ENCODE data around the gene SPARCL1.
A peak's percentile ranks its signal among the peaks of the same experiment; 100 is the strongest.
"Not testable (repeated sequence)": the region's sequence is repeated elsewhere in the genome, so short reads cannot be mapped to it uniquely, and the experiment has no call there.

SPARCL1 gene, protein sequence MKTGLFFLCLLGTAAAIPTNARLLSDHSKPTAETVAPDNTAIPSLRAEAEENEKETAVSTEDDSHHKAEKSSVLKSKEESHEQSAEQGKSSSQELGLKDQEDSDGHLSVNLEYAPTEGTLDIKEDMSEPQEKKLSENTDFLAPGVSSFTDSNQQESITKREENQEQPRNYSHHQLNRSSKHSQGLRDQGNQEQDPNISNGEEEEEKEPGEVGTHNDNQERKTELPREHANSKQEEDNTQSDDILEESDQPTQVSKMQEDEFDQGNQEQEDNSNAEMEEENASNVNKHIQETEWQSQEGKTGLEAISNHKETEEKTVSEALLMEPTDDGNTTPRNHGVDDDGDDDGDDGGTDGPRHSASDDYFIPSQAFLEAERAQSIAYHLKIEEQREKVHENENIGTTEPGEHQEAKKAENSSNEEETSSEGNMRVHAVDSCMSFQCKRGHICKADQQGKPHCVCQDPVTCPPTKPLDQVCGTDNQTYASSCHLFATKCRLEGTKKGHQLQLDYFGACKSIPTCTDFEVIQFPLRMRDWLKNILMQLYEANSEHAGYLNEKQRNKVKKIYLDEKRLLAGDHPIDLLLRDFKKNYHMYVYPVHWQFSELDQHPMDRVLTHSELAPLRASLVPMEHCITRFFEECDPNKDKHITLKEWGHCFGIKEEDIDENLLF

DNA sequence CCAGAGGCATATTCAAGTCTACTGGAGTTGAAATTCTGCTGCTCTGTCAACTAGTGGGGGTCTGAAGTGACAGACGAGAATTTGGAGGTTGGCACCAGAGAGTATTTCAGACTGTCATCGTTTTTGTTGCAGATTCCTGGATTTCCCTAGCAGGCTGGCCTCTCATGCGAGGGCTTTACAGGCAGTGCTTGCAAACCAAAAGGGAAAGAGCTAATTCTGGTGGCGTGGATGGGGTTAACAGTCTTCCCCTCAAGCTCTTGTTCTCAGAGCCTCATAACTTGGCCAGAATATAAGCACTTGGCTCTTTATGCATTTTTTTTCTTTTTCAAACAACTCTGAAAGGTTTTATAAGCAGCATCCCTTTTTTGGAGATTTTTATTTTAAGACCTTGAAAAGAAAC, at the start of gene SPARCL1:
SPARCL1 (minus strand) TSS at position 190 of the 400 bp plus-strand sequence. CDS start 29,802 bp downstream, outside the sequence.
- DNase-seq = peak; percentile 26

DNA sequence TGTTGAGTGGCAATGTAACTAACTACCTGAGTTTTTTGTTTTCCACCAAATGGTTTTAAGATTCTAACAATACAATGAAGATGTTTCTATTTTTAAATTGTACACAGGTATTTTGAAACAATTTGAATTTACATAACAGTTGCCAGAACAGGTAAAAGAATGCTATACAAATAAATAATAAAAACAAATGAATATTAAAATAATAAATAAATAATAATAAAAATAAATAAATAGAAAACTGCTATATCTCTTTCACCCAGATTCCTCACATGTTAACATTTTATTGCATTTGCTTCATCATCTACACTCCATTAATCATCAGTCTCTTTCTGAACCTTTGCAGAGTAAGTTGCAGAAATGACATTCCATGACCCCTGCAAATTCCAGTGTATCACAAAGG, 46.8 kb upstream of the SPARCL1 start:
- DNase-seq = no peak

DNA sequence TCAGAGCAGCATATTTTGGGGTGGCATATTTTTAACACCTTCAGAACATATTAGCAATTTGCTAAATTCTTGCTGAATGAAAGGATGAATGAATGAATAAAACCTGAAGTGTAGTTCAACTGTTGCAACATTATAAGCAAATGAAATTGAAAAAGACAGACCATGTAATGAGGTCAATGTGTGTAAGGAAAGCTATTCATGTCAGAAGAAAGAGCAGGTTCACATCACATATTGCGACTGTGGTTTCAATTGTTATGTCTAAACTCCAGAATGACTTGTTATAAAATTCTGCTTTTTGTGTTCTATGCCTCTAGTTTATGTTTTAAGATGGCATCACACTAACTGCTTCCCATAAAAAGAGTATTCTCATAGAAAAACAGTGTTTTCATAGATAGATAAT, 46.2 kb upstream of the SPARCL1 start:
- DNase-seq = no peak

DNA sequence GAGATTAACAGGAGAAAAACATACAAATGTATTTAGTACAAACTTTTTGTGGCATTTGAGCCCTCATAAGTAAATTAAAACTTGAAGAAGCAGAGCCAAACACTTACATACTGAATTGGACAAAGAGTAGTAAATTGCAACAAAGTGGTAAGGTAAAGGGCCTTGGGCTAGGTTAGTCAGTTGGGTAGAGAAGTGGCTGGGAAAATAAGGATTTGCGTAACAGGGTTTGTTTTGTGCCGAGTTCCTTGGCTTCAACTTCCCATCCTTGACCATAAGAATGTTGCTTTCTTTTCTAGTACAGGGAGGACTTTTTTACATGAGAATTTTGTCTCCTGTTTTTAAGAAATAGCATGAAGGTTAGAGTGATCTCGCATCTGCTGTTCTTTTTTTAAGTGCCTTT, 45.8 kb upstream of the SPARCL1 start:
- DNase-seq = no peak

DNA sequence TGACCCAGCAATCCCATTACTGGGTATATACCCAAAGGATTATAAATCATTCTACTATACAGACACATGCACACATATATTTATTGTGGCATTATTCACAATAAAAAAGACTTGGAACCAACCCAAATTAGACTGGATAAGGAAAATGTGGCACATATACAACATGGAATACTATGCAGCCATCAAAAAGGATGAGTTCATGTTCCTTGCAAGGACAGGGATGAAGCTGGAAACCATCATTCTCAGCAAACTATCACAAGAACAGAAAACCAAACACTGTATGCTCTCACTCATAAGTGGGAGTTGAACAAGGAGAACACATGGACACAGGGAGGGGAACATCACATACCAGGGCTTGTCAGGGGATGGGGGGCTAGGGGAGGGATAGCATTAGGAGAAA, 45.2 kb upstream of the SPARCL1 start:
- not testable (repeated sequence) for DNase-seq

DNA sequence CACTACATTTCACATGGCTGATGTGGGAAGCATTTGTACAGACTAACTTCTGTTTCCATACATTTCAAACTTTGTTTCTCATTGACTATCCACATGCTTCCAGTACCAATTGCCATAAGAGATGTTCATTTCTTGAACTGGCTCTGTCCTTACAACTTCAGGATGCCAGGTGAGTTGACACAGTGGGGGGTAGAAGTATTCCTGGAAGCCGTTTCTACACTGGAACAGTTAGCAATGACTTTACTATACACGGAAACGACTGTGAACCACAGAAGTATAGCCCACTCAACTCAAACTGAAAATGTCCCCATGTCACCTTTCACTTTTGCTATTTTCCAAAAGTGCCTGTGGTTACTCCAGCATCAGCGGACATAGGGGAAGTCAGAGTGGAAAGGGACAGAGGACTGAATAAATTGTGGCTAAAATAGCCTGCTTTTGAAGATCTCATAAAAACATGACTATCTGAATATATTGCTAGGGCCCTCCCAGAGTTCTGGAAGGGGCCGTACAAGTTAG, 41.2 kb upstream of the SPARCL1 start:
- DNase-seq = no peak

DNA sequence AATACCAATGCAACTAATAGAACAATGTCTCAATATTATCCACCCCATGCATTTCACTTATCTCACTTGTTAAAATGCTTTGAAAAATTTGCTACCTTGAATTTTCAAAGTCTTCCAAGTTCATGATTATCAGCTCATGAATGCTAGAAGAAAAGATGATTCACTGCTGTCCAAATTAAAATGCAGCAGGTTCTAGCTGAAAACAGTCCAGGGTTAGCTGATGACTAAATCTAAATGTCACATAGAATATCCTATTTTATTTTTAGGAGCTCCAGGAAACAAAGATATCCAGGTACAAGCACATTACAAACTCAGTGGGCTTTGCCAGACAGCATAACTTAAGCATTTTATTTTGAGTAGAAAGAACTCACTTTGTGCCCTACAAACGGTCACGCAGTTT, 38.0 kb upstream of the SPARCL1 start:
- DNase-seq = no peak

DNA sequence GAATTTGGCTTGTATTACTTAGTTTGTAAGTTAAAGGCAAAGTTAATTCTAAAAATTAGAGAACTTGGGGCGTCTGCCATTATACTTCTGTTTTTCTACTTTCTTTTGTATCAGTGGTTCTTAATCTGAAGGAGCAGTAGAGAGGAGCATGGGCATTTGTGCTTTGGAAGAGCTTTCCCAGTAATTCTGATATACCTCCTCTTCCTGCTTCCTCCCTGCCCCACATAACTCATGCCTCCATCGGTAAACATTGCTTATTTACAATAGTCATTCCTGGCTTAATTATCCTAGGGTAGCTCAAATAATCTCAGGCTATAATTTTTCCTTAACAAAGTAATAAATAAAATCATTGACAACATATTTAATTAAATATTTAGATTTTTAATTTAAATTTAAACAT, 37.1 kb upstream of the SPARCL1 start:
- DNase-seq = no peak

DNA sequence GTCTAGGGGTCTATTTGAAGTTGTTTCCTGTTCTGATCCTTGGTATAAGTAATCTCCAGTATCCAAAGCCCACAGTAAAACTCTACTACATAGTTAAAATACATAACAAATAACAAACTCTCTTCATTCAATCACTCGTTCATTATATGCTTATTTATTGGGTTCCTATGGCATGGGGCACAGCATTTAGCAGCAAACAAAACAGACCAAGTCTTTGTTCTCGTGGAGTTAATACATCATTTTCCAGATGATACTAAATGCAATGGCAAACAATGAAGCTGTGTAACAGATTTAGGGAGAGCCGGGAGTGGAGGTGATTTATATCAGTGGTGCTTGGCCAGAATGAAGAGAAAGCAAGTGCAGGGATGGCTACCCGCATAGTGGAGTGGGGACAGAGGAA, 36.6 kb upstream of the SPARCL1 start:
- DNase-seq = no peak

DNA sequence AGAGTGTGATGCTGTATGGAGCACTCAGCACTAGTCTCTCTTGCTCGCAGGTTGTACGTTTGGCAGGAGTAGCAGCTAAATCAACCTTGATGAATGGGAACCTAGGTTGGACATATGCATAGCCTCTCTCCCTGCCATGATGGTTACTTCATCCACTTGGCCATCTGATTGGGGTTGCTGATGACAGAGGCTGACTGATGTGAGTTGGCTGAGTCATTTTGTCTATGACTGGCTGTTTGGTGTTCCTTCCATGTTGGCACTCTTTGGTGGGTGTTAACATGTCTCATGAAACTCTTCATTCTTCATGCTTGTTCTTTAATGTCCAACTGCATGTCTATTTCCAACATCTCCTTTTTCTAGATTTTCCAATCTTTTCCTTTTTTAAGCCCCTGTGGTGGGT, 31.6 kb upstream of the SPARCL1 start:
- DNase-seq = no peak

DNA sequence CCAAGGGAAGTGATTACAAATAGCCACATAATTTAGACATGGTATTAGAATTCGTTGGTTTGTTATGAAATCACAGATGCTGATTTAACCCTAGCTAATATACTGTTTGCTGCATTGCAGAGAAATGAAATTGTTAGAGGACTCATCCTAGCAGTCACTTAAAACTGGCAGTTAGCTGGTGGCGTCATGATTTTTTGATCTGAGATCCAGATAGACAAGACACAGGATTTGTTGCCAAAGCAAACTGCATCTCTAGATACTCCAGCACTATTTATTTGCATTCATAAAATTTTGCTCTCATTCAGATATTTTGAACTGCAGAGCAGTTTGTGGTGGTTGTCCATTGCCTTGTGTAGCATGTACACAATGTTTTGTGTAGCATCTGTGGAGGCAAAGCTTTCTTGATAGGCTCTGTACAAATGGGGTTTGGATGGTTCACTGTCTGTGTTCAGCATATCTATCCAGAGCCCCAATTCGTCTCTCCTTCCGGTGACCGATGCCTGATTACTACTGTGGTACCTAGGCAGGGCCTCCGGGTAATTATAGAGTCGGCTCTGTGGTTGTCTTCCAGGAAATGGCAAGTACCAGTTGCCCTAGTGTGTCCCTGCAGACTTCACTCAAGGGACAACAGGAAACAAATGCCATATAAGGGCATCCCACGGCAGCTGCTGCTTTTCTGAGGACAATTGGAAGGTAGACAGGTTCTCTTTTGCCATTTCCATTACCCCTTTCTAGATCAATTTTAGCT, 30.1 kb upstream of the SPARCL1 start:
- DNase-seq = no peak

DNA sequence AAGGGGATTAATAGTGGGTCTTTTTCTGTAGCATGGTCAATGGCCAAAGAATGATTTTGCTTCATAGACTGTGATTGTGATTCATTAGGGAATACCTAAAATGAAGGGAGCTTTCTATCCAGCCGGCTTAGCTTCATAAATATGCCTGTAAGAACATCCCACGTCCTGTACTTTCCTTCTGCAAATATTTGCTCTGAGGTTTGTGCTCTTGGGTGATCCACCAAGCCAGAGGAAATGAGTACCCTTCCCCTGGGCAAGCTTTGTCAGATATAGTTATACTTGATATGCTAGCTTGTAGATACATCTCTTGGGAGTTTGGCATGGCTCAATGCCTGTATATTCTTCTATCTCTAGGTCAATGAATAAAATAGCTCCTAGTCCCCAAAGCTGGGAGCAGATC, 28.2 kb upstream of the SPARCL1 start:
- no peak for DNase-seq

DNA sequence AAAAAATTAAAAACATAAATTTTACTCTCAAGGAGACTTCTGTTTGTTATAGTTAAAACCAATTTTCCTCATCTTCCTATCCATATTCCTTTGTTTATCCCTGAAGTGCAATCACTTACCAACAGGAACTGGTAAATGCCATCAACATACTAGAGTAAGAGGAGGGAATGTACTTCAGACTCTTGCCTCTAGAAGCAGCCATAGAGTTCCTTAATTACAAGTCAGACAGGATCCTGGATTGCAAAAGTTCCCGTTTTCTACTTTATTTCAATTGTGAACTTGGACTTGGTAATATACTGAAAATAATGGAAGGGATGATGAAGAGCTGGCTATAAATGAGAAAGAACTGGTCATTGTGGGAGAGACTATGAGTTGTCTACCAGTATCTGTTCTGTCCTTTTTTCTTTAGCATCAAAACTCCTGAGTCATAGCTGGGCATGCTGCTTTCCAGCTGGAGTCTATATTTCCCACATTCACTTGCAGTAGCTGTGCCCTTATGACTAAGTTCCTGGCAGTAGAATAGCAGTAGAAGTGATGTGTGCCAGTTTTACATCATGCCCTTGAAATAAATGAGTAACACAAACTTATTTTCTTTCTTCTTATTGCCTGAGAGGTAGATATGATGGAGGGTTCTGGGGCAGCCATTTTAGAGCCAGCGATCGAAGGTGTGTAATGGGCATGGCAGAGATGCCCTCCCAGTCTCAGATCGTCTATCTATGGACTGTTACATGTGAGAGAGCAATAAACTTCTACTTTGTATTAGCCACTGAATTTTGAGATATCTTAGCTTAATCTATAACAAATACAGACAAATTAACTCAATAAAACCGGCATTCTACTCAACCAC, 26.8 kb upstream of the SPARCL1 start:
- no peak for DNase-seq

DNA sequence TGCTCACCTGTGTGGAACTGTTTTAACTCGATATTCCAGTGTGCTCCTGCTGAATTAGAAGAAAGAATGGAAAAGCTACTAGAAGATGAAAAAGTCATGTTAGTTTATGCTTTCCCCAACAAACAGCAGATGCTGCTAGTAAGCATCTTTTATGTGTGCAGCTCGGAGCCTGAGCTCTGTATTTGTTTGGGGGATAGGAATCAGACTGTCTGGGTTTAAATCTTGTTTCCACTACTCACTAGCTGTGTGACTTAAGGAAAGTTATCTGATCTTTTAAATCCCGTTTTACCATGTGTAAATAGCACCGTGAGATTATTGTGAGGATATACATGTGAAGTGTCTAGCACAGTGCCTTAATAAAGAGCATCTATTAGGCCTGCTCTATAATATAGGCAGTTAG, 24.0 kb upstream of the SPARCL1 start:
- no peak for DNase-seq

DNA sequence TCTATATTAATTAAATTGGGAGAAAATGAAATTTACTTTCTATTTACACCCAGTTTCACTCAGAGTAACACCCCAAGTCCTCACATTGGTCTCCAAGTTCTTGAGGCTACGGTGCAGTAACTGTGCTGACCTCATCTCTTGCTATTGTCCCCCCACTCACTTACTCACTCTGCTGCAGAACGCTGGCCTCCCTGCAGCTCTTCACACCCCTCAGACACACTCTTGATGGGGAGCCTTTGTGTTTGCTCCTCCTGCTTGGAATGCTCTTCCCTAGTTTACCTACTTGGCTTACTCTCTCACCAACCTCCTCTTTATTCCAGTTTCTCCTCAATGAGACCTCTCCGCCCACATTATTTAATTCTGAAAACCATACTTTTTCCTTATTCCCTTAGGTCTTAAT, 22.2 kb upstream of the SPARCL1 start:
- no peak for DNase-seq

DNA sequence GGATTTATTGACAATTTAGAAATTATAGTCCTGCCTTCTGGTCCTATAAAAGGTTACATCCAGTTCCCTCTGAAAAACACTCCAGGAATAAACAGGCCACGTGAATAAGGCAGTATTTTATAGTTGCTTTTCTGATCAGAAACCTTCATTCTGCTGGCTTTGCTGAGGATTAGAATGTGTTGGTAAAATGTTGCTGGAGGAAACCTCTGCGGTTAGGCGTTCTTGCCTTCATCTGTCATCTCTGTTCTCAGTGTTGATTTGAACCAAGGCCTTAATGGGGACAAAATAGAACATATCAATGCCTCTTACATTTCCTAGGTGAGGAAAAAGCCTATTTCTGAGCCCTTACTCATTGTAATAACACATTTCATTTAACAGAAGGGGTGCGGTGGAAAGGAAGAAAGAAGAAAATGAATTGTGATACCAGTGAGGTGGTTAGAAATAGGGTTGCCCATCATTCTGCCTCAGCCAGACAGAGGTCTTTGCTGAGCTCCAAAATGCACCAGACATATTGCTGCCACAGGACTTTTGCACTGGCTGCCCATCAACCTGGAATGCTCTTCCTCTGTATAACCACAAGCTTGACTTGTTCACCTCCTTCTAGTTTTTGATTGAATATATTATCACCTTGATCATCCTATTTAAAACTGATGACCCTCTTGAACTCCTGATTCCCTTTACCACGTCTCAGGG, 18.0 kb upstream of the SPARCL1 start:
- DNase-seq = no peak

DNA sequence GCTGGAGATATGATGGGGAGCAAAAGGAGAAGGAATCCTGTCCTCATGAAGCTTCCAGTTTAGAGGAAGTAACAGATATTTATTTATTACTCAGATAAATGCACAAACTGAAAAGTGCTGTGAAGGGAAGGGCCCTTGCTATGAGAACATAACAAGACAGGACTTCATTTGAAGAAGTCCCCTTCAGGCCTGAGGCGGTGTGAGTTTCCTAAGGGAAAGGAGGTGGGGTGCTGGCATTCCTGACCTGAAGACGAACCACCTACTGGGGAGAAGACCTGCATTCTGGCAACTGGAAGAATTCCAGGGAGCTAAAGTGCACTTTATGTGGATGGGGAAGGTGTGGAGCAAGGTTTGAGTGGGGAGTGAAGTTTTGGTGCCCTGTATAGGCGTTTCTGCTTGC, 15.9 kb upstream of the SPARCL1 start:
- DNase-seq = no peak

DNA sequence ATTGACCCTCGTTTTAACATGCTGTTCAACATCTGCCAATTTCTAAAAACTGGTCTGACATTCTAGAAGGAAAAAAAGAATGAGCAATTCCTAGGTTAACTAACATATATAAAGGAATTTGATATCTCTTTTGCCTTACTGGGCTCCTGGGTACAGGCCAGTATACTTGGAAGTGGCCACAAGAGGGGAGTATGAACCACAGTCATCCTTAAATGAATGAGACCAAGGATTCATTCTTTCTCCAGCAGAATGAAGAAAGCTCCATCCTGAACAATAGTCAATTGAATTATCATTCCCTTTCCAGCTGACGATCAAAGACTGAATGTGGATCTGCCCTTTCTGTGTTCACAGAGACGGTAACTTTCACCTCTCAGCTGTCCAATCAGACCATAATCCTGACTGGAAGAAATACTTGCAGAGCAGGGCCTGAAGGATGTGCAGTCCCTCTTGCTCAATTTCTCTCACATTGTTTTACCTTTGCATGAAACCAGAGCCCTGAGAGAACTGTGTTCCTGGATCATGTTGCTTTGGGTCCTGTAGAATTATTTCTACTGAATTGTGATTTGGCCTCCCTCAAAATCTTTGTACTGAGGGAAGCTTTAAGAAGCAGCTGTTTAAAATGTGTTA, 14.8 kb upstream of the SPARCL1 start:
- DNase-seq = peak; percentile 48

DNA sequence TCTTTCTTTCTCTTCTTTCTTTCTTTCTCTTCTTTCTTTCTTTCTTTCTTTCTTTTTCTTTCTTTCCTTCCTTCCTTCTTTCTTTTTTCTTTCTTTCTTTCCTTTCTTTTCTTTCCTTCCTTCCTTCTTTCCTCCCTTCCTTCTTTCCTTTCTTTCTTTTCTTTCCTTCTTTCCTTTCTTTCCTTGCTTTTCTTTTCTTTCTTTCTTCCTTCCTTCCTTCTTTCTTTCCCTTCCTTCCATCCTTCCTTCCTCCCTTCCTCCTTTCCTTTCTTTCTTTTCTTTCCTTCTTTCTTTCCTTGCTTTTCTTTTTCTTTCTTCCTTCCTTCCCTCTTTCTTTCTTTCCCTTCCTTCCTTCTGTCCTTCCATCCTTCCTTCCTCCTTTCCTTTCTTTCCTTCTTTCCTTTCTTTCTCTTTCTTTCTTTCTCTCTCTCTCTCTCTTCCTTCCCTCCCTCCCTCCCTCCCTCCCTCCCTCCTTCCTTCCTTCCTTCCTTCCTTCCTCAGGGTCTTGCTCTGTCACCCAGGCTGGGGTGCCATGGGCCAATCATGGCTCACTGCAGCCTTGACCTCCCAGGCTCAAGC, 13.6 kb upstream of the SPARCL1 start:
- DNase-seq = no peak

DNA sequence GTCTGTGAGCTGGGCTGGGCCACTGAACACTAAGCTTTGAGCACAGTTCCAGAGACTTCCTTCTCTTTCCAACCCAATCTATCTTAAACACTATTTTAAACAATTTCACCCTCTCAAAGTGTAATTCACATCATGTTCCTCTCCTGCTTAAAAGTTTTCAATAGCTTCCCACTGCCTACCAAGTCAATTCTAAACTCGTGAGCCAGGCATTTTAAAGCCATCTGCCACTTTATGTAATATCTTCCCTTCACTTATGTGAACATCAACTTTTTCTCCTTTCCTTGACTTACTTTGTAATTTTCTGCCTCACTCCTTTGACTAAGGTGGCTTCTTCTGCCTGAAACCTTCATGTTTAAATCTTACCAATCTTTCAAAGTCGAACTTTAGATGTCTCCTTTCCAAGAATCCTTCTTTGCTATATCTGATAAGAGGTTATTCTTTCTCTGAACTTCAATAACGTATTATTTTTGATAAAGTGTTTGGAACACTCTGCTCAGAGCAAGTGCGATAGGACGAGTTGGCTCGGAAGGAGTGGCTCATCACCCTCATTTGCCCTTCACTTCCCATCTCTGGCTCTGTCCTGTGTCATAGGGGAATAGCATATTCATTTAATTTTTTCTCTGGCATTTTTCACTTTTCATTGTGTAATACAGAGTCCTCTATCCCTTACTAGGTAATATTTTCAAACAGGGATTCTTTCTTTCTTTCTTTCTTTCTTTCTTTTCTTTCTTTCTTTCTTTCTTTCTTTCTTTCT, 13.0 kb upstream of the SPARCL1 start:
- no peak for DNase-seq
